Stimulated activated CD8-positive, alpha-beta memory T cell treated with anti-CD3 and anti-CD28 coated beads, Interleukin-4, amount 100 ng/mL, for 24 hours (primary cell): ENCODE results near the gene TECPR2.

Source experiments
- DNase-seq: peaks from one replicate; pipeline ENCODE4 v3.0.0-alpha.2; 2020; ENCODE audit warnings: low read depth

The TECPR2 gene

DNA sequence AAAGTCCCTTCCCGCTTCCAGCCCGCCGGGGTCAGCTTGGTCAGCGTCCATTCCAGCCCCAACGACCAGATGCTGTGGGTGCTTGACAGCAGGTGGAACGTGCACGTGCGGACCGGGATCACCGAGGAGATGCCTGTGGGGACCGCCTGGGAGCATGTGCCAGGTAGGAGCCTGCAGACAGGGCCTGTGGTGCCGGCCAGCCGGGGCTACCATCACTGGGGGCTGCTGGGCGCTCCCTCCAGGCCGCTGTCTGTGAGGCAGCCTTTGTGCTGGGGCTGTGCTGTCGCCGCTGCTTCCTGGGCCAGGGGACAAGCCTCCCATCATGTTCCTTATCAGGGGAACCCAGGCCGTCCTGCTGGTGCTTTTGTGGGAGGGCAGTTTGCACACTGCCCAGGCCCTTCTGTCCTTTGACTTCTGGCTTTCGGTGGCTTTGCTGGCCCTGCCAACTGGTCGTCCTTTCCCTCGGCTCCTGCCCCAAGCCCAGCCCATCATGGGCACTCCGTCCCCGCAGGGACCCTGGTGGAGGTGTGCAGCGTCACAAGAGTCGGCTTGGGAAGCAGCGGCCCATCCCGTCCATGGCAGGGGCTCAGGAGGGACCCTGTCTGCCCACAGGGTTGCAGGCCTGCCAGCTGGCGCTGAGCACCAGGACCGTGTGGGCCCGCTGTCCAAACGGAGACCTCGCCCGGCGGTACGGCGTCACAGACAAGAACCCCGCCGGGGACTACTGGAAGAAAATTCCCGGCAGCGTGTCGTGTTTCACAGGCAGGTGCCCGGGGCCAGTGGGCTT, 134.4 kb downstream of the TECPR2 start:
- no peak for DNase-seq

GRCh38 chr14:102497998-102498677, 135.4 kb downstream of the TECPR2 start:
- DNase-seq = no peak

GRCh38 chr14:102498678-102499265, 136.0 kb downstream of the TECPR2 start:
- DNase-seq = no peak

GRCh38 chr14:102499401-102500157, 136.8 kb downstream of the TECPR2 start:
- no peak for DNase-seq

DNA sequence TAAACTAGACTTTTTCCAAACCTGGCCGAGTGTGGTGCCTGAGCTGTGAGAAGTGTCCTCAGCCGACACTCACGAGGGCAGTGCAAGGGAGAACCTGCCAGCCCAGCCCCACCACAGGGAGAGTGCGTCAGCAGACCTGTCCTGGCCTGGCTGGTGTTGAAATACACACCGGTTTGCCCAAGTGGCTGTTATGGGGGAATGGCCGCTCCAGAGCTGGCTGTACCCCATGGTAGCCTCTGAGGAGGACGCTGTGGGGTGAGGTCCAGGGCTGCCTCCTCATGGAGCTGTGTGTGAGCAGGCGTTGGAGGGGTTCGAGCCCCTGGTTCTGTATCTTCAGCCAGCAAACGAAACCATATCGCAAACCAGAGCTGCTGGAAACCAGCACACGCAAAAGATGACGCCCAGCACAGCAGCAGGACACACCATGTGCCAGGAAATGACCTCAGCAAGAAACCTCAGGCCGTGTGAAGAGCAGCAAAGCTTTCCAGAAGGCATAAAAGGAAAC, 137.5 kb downstream of the TECPR2 start:
- DNase-seq = no peak

- no peak for DNase-seq
Measured at GRCh38 chr14:102500713-102501112, 138.0 kb downstream of the TECPR2 start.

DNA sequence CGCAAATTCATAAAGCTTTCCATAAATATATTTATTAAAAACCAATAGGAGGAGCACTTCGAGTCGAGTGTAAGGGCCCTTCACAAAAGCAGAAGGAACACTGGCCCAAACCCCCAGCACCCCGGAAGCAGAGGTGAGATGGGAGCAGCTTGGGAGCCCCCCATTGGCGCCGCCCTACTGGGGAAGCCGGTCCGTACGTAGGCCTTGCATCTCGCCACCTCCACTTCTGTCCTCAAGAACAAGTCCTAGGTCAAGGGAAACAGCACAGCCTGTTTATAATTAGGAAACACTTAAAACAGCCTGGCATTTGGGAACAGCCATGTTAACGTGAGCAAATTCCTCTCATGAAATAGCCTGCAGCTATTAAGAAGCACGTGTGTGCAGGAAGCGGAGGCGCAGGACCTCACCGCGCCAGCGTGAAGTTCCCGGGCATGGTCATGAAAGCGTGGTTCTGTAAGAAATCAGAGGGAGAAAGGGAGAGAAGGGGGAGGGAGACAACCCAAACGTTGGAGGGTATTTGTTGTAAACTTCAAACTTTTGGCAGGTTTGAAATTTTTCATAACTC, 139.1 kb downstream of the TECPR2 start:
- no peak for DNase-seq

DNA sequence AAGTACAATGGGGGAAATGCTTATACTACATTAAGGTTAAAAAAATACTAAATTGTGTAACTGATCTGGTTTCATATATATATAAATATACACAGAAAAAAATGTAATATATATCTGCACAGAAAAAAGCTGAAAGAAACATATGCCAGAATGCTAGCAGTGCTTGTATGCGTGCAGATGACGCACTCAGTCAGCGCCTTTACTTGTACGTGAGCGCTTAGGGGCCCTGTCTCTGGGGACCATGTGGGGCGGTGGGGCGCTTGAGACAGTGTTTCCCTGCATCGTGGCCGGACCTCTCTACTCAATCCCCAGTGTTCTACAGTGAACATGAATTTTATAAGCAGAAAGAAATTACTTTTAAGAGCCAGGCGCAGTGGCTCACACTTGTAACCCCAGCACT, 139.8 kb downstream of the TECPR2 start:
- no peak for DNase-seq

DNA sequence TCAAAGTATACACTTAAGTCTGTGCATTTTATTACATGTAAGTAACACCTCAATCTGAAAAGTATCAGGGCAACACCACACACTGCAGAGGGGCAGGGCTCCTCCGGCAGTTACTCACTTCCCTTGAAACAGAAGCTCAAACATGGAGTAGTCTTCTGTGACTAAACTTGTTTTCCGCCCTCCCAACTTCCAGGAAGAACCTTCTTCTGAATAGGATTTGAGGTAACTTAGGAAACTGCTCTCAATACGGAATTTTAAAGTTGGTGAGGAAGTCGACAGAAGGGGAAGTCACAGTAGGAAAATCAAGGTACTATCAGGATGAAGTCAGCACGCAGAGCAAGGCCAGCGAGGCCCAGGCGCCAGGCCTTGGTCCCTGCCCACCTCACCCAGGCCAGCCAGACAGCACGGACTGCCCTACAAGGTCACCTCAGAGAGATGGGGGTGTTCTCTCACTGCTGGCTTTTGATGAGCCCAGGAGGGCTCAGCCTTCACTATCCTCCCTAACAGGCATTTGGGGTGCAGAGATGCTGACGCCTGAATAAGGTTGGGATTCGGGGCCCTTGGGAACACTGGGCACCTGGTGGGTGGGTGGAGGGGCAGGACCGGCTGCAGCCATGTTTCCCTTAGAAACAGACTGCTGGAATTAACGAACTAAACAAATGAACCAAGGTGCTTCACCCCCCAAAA, 141.0 kb downstream of the TECPR2 start:
- DNase-seq = no peak

DNA sequence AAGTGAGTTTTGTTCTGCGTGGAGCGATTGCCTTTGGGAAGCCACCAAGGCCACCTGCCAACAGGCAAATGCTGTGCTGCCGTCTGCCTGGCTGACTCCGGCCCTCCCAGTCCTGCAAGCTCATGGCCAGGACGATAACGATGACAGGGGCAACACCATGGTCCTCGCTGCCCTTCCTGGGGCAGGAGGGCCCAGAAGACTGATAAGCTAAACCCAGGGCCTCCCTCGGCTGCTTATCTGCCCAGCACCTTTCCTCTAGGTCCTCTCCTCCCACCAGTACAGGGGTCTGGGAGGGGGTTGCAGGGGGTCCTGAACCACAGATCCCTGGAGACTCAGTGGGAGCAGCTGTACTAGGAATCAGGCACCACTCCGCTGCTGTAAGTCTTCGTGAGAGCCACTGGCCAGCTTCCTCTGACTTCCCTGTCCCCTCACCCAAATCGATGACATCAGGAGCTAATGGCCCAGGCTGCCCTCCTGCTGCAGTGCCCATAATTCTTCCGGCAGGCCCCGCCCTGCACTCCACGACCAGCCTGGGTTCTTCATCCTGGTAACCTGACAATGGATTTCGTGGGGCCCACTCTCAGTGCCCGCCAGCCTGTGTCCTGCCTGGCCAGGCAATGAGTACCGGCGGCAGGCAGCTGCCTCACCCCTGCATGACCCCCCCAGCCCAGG, 141.7 kb downstream of the TECPR2 start:
- DNase-seq = no peak

DNA sequence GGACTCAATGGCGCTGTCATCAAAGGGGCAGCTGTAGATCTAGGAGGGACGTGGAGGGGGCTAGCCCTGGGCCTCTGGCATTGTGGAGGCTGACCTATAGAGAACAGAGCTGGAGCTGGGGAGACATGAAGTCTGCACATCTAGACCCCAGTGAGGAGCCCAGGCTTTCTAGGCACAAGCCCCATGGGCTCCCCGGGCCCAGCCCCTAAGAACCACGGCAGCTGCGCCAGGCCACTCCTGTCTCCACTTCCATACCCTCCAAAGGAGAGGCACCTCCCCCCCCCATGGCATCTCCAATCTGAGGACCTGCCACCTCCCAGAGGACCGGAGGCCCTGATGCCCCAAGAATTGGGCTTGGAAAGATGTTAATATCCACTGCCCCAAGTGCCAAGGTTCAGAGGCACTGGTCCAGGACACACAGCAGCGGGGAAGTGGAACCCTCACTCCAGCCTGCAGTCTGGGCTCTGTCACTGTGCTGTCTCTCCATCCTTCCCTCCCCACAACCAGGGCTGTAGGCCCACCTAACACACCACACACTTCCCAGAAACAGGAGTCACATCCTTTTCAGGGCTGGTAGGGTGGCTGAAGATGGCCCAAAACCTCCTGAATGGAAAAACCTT, 142.4 kb downstream of the TECPR2 start:
- no peak for DNase-seq

- DNase-seq = no peak
Measured at GRCh38 chr14:102505775-102506625, 143.3 kb downstream of the TECPR2 start.

DNA sequence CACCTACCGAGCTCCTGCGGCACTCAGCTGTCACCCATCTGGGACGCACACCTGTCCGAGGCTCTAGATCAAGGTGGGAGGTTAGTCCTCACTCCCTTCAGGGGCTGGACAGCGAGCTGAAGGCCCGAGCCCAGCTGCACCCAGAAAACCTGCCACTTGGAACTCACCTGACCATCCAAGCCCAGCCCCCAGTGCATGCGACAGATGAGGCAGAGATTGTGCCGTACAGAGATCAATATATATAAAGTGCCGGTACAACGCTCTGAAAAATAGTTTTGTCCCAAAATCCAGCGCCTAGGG, 143.8 kb downstream of the TECPR2 start:
- DNase-seq = no peak

DNA sequence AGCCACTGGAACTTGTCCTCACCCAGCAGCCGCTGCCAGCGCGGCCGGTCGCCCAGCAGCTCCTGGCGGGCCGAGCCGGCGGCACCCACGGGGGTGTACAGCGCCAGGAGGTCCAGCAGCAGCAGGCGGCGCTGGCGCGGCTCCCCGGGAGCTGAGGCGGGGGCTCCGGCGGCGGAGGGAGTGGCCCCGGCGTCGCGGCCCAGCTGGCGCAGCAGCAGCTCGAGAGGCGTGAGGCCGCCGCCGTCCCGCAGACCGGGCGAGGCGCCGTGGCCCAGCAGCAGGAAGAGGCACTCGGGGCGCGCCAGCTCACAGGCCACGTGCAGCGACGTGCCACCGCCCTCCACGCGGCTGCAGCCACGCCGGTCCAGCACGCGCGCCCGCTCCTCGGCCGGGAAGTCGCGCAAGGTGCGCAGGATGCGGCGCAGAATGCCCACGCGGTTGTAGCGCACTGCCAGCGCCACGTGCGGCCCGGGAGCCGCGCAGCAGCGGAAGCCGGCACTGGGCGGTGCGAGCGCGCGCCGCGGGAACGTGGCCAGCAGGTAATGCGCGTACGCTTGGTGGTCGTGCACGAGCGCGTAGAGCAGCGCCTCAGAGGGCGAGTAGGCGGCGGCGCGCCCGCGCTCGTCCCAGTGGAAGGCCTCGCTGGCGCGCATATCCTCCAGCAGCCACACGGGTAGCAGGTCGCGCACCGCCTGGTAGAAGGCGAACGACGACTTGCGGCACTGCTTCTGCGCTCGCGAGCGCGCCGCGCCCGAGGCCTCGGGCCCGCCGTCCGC, 144.5 kb downstream of the TECPR2 start:
- no peak for DNase-seq

- no peak for DNase-seq
Measured at GRCh38 chr14:102507857-102508312, 145.1 kb downstream of the TECPR2 start.

DNA sequence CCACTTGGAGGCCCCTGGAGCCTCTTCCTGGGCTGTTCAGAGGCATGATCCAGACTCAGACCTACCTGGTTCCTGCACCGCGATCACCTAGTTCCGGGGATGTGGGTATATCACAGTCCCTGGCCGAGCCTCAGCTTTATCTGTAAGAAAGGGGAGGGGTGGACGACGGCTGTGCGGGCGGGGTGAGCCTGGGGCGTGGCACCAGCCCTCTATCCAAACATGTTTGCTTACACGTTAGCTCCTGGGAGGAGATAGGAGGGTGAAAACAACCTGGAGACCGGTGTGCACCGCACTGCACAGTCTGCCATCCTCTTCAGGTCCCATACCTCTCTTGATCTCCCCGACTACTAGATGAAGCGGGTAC, 145.7 kb downstream of the TECPR2 start:
- DNase-seq = no peak

- no peak for DNase-seq
Measured at GRCh38 chr14:102508774-102509745, 146.3 kb downstream of the TECPR2 start.
